HG02678 (cell line): ENCODE measurements around the gene MEX3A.
A peak's percentile ranks its signal among the peaks of the same experiment; 100 is the strongest.

Source experiments
- ATAC-seq: cut with Tn5 transposase; IDR thresholded peaks from one replicate; pipeline ENCODE4 v1.9.1; 2021; ENCODE audit warnings: mild to moderate bottlenecking, moderate library complexity; ENCODE audit not compliant: unreplicated experiment

The MEX3A gene

DNA sequence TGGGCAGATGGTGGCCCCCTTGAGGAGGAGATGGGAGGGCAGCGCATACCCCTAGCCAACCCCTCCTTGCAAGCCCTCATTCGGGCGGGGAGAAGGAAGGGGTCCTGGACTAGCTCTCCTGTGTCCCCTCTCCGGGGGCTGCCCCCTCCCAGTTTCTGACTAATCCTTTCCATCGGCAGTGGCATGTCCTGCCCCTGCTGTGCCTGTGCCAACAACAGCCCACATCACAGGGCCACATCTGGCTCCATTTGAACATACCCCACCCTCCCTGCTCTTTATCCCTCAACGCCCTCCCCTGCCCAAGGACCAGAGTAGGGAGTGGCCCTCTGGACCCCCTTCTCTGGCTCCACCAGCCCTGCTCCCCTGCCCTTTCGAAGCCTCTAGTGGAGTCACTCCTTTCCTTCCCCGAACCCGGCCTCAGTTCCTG, 21.3 kb upstream of the MEX3A start:
- no peak for ATAC-seq

DNA sequence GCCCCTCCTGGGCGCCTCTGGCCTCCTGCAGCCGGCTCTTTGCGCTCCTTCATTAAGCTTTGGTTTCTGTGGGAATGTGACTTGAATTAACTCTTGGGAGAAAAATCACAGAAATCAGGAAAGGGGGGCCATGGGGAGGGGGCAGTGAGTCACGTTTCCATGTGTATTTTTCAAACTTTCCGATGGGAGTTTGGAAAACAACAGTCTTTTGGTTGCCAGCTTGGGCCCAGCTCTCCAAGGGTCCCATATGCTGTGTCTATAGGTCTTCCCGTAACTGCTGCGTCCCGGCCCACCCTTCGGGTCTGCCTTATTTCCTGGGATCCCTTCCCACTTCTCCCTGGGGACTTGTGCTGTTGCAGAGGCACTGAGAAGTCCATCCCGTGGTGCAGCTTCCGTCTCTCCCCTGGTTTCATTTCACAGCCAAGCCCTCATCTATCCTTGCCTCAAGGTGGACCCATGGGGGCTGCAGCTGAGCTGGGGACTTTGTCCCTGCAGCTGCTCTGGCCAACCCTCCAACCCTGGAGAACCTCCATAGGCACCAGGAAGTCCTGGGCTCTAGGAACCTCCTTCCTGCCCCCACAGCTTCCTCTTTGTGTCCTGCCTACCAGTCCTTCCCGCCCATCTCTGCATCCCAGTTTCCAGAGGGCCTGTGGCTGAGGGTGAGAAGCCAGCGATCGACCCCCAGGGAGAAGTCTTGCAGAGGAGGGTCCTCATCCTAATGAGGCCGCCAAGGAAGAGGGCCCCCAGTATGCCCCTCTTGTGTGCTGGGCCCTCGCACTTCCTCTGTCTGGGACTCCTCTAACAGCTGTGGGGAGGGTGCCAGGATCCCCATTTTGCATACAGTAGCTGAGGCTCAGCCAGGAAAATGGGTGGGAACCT, 20.6 kb upstream of the MEX3A start:
- ATAC-seq: no peak

DNA sequence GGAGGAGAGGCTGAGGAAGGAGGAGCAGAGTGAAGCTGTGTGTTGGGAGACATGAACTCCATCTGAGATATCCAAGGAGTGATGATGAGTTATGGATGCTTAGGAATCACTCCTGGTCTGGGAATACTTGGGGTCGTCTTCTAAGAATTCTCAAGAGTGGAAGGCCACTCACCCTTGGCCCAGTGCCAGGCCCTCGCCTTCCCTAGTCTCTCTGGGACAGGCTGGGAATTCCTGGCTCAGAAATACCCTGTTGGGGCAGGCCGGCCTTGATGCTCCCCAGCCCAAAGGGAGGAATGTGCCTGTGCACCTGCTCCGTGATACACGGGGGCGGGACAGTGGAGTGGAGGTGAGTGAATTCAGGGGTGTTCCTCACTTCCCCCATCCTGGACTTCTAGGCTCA, 19.6 kb upstream of the MEX3A start:
- no peak for ATAC-seq

DNA sequence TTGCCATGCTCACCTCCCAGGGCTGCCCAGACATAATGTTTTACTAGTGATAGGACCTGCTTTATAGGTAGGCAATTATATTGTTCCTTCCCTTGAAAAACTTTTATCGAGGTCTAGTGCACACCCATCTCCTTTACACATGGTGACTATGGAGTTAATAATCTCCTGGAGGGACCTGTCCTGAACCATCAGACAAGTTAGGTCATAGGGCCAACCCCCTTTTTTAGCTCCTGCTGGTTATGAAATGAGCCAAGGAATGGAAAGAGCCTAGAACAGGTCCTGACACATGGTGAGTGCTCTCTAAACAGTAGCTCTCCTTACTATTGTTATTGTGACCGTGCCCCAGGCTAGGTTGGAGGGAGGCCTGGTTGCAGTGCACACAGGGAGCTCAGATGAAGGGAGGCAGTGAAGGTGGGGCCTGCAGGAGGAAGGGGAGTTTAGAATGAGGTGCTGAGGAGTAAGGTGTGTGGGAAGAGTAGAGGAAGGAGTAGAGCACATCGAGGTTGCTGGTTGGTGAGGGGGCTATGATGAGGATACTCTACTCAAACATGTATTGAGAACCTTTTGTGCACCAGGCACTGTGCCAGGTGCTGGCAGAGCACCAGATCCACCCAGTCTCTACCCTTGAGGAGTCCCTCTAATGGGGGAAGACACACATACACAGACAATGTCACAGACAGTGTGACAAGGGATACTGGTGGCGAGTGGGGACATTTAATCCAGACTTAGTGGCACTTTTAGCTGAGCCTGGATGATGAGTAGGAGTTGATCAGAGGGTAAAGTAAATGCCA, 18.1 kb upstream of the MEX3A start:
- no peak for ATAC-seq

DNA sequence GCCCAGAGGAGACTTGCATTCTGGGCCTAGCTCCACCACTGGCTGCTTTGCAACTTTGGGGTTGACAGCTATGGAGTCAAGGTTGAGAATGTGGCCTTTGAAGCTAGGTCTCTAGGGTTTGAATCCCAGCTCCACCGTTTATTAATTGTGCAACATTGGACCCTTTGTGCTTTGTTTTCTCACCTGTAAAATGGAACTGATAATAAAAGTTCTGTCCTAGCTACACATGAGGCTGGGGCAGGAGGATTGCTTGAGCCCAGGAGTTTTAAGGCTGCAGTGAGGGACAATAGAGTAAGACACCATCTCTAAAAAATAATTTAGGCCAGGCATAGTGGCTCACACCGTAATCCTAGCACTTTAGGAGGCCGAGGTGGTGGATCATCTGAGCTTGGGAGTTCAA, 17.0 kb upstream of the MEX3A start:
- ATAC-seq: no peak

DNA sequence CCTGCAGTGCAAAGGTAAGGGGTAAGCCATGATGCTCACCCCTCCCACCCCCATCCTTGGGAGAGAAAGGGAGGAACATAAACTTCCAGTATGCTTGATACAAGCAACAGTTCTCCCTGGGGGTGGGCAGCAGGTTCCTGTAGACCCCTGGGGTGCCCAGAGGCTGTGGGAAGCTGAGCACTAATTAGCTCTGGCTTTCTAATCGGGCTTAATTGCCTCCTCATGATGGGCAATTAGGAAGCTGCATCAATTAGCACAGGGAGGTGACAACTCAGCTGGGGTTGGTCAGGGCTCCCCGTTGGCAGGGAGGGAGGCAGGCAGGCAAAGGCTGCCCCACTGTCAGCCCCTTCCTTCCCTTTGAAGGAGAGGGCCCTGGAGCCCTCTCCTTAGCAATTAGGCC, 16.5 kb upstream of the MEX3A start:
- no peak for ATAC-seq

DNA sequence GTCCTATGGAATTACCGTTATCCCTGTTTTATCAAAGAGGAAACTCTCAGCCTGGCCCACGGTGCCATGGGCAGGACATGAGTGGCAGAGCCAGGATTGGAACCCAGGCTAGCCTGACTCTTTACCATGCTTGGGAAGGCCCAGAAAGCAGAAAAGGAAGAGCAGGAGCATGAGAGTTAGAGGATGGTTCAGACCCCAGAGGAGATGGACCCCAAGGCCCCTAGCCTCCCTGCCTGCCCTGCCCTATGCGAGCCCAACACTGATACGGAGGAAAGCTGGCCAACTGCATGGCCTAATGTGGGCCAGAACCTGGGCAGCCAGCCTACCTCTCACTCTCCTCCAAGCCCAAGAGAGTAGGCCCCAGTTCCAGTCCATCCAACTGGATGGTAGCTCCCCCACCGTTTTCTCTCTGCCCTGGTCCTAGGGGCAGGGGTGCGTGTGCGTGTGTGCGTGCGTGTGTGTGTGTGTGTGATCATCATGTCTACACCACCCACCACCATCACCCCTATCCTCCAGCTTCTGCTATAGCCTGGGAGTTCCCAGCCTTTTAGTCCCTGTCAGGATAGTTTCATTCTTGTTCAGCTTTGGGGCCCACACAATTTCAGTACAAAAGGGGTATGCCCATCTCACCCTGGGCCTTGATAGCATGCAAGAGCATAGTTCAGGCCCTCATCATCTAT, 15.4 kb upstream of the MEX3A start:
- ATAC-seq: no peak

DNA sequence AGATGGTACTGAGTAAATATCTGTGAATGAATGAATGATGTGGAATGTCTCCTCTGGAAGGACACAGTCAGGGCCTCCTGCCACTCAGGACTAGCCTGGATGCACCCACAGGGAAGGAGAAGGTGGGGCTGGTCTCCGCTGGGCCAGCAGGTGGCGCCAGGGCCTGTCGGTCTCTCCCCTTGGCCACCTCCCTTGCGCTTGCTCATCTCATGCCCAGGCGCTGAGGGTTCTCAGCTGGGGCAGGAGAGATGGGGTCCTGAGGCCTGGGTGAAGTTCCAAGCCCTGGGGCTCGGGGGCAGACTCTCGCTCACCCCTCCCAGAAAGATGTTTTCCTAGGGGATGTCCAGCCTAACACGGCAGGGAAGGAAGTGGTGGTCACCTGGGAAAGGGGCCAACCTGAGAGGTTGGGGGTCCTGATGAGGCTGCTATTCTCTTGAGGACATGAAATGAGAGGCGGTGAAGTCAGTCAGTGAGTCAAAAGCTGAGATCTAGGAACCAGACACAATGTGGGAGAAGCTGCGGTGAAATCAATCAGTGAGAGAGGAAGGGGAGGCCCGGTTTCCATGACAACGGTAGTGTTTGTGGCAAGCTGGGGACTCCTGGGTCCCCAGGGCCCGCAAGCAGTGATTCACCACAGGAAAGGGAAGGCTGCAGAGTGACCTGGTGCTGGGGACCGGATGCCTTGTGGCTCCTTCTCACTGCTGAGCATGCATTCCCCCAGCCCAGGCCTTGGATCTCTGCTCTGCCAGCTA, 14.6 kb upstream of the MEX3A start:
- peak; percentile 64 for ATAC-seq

DNA sequence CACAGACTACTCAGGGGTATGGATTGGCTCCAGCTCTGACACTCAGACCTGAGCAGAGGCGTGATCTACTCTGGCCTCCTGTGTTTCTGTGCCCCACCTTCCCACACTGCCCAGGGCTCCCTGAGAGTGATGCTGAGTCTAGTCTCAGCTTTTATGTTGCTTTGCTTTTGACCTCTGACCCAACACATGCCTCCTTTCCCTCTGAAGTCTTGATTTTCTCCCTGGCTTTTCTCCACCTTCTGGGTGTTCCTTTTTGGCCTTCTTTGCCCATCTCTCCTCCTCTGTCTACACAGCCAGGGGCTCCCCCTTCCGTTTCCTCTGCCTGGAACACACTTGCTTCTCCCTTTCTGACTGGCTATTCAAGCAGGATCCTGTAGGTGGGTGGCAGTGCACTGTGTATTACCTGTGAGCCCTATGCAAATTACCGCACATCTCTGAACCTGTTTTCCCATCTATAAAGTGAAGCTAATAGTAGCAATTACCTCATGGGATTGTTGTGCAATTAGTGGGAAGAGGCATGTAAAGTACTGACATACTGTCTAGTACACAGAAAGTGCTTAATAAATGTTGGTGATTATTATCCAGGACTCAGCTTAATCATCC, 13.7 kb upstream of the MEX3A start:
- no peak for ATAC-seq

DNA sequence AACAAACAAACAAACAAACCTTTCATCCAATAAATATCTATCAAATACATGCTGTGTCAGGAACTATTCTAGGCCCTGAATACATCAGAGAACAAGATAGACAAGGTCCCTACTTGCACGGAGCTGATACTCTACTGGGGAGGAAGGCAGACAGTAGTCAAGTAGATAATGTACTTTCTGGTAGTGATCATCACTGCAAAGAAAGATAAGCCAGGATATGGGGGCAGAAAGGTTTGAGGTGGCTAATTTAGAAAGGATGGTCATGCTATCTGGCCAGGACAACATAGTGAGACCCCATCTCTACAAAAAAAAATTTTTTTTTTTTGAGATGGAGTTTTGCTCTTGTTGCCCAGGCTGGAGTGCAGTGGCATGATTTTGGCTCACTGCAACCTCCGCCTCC, 9.3 kb upstream of the MEX3A start:
- no peak for ATAC-seq

DNA sequence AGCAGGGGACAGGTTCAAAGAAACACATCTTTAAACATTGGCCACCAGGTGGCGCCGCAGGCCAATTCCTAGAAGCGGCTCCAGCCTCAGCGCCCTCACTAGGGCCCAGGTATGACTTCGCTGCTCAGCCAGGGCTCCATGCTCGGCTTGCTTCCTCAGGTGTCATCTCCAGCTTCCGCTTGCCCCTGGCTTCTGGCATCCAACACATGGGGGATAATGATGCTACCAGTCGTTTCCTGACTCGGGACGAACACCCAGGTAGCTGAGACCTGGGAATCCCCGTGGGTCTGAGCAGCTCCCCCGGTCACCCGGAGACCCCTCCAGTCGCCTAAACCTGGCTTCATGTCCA, 8.5 kb upstream of the MEX3A start:
- ATAC-seq: no peak

DNA sequence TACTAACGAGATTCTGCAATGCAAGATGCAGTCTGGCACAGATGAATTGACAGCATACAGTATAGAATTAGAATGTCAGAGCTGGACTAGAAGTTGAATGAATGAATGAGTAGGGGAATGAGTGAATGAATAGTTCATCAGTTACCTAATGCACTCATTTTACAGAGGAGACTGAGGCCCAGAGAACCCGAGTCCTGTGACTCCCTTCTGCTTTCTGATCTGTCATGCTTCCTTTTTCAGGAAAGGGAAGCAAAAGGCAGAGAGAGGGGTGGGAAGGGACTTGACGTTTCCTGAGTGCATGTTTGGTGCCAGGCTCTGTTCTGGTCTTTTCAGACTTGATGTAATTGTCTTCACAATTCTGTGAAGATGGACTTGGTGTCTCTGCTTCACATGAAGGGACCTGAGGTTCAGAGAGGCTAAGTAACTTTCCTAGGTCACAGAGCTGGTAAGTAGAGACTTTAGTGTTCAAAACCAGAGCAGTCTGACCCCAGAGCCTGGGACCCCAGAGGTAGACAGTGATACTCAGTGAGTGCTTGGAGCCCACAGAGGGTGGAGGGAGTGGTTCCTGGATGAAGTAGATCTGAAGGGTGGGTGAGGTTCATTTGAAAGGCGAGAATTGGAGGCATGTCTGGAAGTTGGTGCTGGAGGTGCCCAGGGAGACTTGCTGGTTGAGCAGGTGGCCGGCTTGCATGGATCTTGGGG, 8.0 kb upstream of the MEX3A start:
- no peak for ATAC-seq

DNA sequence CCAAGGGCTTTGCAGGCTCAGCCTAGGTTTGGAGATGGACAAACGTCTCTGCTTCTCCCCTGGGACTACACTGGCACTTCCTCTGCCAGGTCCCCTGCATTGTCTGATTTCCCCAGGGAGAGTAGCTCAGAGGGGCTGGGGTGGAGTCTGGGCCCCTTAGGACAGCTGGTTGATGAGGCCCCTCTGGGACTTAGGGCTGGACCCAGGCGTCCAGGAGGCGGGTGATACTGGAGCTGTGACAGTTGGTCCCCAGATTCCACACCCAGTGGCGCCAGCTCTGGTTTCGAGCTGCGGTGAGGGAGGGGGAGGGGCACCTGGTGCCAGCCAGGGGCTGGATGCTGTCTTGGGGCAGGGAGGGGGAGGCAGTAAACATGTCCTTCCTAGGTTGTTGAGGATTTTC, 7.4 kb upstream of the MEX3A start:
- no peak for ATAC-seq

DNA sequence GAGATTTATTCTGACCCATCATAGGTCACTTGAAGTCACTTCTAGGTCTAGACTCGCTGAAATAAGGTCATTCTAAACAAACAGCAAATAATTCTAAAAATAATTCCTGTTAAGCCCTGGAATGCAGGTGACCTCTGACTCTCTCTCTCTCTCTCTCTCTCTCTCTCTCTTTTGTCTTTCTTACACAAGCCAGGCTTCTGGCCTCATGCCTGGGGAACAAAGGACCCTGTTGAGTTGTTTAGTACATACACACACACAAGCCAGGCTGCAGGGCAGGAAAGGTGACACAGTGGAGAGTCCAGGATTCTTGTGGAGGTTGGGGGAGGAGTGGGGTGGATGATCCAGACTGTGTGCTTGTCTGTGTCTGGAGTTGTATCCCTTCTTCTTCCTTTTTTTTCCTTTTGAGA, 4.0 kb upstream of the MEX3A start:
- ATAC-seq: no peak

DNA sequence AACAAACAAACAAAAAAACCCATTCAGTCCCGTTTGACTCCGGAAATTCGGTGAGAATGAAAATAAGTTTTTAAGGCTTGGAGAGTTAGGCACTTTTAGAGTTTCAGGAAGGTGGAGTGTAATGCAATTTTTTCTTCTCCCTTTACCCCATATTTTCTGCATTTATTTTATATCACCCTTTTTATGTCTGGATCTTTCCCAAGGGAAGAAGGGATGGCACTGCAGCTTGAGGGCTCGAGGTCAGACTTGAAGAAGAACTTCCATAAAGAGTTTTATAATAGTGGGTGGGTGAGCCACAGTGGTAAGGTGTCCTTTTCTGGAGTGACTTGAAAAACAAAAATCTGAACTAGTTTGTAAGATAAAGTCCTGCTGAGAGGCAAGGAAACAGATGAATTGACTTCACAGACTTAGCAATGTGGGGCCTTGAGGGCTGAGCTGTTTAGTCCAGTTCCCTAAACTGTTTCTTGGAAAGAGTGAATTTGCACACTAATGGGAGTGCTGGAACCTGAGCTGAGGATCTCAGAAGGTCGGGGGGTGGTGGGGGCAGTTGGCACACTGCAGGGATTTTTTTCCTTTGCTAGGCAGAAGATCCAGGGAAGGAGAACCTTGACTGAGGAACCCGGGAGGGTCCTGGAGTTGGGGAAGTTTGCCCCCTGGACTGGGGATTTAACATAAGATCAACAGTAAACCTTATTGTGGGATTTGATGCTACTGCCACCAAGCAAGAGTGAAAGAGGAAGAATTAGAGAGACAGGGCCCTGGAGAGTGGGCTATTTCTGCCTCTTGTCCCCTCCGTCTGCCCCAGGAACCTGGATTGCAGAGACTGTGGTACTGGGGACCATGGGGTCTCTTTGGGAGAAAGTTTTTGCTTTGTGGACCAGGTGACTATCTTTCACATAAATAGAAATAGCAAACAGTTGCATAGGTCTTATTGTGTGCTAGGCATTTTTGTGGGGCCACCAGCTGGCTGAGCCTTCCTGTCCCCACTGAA, 1.8 kb upstream of the MEX3A start:
- no peak for ATAC-seq

DNA sequence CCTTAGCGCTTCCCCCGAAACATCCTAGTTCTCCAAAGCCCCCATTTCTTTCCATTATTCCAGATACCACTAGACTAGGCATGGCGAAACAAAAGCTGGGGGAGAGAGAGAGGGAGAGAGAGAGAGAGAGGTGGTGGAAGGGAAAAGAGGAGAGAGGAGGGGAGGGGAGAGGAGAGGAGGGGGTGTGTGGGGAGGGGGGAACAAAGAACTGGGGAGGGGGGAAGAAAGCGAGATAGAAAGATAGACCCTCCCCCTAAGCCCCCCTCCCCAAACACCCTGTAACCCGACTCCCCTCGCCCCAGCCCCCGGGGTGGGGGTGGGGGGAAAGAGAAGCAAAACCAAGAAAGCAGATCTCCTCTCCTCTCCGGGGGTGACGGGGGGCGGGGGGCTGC, 352 bp downstream of the MEX3A start:
- ATAC-seq: no peak

DNA sequence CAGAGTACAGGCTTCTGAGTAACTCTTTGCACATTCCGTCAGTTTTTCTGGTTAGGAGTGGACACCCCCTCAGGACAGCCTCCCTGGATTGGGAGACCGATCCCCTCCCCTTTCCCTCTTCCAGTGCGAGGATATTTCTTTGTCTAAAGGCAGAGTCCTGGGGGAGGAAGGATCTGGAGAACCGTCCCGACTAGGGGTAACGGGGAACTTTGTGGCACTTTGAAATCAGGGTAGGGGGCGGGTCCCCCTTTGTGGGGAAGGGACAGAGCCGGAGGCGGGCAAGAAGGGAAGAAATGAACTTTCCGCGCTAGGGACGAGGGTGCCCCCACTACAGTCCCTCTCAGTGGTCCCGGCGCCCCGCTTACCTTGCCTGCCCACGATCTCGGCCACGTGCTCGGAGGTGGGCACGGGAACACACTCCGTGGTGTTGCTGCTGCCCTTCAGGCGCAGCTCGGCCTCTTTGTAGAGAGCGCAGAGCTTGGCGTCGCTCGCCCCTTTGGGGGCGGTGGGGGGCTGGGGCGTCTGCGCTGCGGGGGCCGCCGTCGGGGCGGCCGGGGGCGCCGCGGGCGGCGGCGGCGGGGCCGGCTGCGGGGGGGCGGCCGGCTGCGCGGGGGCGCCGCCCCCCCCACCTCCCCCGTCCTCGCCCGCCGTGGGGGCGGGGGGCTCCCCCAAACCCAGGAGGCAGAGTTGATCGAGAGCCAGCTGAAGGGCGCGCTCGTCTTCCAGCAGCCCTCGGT, 917 bp downstream of the MEX3A start:
- ATAC-seq: no peak

DNA sequence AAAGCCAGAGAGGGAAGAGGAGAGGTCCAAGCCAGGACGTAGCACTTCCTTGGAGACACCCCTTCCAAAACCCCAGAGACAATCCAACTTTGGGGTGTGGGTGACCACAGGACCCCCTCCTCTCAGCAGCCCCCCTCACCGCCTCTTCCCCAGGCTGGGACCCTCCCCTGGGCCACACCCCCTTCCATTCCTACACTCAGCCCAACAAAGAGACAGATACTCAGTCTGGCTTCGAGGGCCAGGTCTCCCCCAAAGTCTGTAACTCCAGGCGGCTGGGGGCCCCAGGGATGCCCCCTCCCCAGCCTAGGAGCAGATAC, 1.4 kb downstream of the MEX3A start:
- no peak for ATAC-seq
